A673 (cell line): Measurements from ENCODE around the gene TXNDC16. TPM values are rescaled to one million over a fixed set of nuclear protein-coding genes. Genes with fewer than 3 reads are reported as not detected.

ENCODE experiments used
- BruUV-seq: library from RNA; stranded (reverse); fragments of 400-500 nt; replicated peaks from 2 replicates; lab custom pipeline; 2021; lab: Mats Ljungman, UMichigan
- CTCF ChIA-PET: fragments of 300-600 bp; sonication (Branson Sonifier 250); formaldehyde crosslinking; loops from one replicate; lab custom pipeline; 2022; ENCODE audit warnings: antibody characterized with exemption; lab: Charles Lee
- POLR2A ChIA-PET: fragments of 300-600 bp; sonication (Branson Sonifier 250); formaldehyde crosslinking; loops from one replicate; lab custom pipeline; 2022; ENCODE audit warnings: antibody characterized with exemption; ENCODE audit not compliant: low non-redundant PET; lab: Charles Lee
- DNase-seq: peaks from one replicate; pipeline ENCODE4 v3.0.0-alpha.2; 2015; ENCODE audit warnings: low spot score
- H3K27ac ChIP-seq: fragments of 200-600 bp; sonication (generic); 2 replicates; pipeline ENCODE4 v1.5.1; 2016; ENCODE audit warnings: mixed run types, low read depth, mild to moderate bottlenecking, mixed read lengths, antibody characterized with exemption, low read length; ENCODE audit not compliant: poor library complexity, severe bottlenecking
- H3K27me3 ChIP-seq: fragments of 200-600 bp; sonication (generic); replicated peaks from 2 replicates; pipeline ENCODE4 v1.6.1; 2017; ENCODE audit warnings: mixed run types, low read depth, mild to moderate bottlenecking, mixed read lengths, antibody characterized with exemption, low read length; ENCODE audit not compliant: insufficient read depth, poor library complexity
- H3K36me3 ChIP-seq: fragments of 200-600 bp; sonication (generic); 2 replicates; pipeline ENCODE4 v1.6.1; 2016; ENCODE audit warnings: mixed run types, mild to moderate bottlenecking, mixed read lengths, antibody characterized with exemption, low read length; ENCODE audit not compliant: insufficient read depth, poor library complexity, severe bottlenecking
- H3K4me1 ChIP-seq: fragments of 200-600 bp; sonication (generic); 2 replicates; pipeline ENCODE4 v1.6.1; 2017; ENCODE audit warnings: mixed run types, mild to moderate bottlenecking, mixed read lengths, antibody characterized with exemption, low read length; ENCODE audit not compliant: insufficient read depth, poor library complexity, severe bottlenecking
- H3K4me3 ChIP-seq: fragments of 200-600 bp; sonication (generic); 2 replicates; pipeline ENCODE4 v1.5.1; 2016; ENCODE audit warnings: low read depth, mixed run types, mild to moderate bottlenecking, mixed read lengths, low read length; ENCODE audit not compliant: poor library complexity, severe bottlenecking
- H3K9me3 ChIP-seq: fragments of 200-600 bp; sonication (generic); 2 replicates; pipeline ENCODE4 v1.6.1; 2016; ENCODE audit warnings: mixed run types, low read depth, mild to moderate bottlenecking, mixed read lengths, antibody characterized with exemption, low read length; ENCODE audit not compliant: poor library complexity, severe bottlenecking
- EZH2 ChIP-seq: fragments of 200-600 bp; sonication (generic); IDR thresholded peaks from 2 replicates; pipeline ENCODE4 v1.6.1; 2017; ENCODE audit warnings: borderline replicate concordance, low read depth, mild to moderate bottlenecking, mixed read lengths, antibody characterized with exemption, low read length; ENCODE audit not compliant: poor library complexity, severe bottlenecking
- intact Hi-C: fragments of 100-400 bp; cut with micrococcal nuclease; formaldehyde crosslinking; loops from one replicate; pipeline ENCODE4 v1.10.0; 2022; ENCODE audit not compliant: unreplicated experiment
- total RNA-seq: library from RNA; stranded (reverse); gene quantifications from 2 replicates; pipeline ENCODE4 v1.2.3, GENCODE V29; 2021
- TF ChIP-seq, protein P1 (sequence below): fragments of 300-800, 200-600 bp; sonication (generic); conservative IDR thresholded peaks from 2 replicates; pipeline ENCODE4 v1.5.1; 2017; ENCODE audit warnings: low read depth, mild to moderate bottlenecking, antibody characterized with exemption, low read length, moderate library complexity, mixed read lengths

Gene TXNDC16
- total RNA-seq, 1 experiment from 2014 or later, result 4.8 TPM

DNA sequence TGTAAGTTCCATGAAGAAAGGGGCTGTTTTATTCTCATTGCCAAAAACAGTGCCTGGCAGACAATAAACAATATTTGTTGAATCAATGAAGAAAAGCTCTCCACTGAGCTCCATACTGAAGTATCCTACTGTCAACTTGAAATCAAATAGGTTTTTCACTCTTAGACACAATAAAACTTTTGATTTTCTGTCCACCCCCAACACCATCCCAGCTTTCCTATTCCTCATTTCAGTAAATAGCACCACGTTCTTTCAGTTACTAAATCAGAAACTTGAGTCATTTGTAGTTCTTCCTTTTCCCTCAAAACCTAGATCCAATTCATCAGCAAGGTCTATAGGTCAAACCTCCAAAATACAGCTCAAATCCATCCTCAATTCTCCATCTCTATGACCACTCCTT is 124.8 kb downstream of the TXNDC16 start:
- Histone ChIP-seq H3K4me3 (no peak overlapping the region), H3K9me3 (no peaks in the 10 kb centered on the region), H3K36me3 (no peaks in the 10 kb centered on the region), H3K27me3 (no peaks in the 10 kb centered on the region), H3K27ac (no peak overlapping the region), H3K4me1 (no peaks in the 10 kb centered on the region)
- ChIA-PET CTCF (no interaction called here), POLR2A (interaction anchor here (0.6 kb wide), 1 partner anchor 364 kb away, joined by 3 read pairs; no protein-coding TSS in a partner anchor)
- DNase-seq, result no peak
- TF ChIP-seq, protein P1, sequence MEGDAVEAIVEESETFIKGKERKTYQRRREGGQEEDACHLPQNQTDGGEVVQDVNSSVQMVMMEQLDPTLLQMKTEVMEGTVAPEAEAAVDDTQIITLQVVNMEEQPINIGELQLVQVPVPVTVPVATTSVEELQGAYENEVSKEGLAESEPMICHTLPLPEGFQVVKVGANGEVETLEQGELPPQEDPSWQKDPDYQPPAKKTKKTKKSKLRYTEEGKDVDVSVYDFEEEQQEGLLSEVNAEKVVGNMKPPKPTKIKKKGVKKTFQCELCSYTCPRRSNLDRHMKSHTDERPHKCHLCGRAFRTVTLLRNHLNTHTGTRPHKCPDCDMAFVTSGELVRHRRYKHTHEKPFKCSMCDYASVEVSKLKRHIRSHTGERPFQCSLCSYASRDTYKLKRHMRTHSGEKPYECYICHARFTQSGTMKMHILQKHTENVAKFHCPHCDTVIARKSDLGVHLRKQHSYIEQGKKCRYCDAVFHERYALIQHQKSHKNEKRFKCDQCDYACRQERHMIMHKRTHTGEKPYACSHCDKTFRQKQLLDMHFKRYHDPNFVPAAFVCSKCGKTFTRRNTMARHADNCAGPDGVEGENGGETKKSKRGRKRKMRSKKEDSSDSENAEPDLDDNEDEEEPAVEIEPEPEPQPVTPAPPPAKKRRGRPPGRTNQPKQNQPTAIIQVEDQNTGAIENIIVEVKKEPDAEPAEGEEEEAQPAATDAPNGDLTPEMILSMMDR, result no peak
- TF ChIP-seq EZH2, result no peak
- BruUV-seq, result no TSS peak
- intact Hi-C loops, result no loop called here

DNA sequence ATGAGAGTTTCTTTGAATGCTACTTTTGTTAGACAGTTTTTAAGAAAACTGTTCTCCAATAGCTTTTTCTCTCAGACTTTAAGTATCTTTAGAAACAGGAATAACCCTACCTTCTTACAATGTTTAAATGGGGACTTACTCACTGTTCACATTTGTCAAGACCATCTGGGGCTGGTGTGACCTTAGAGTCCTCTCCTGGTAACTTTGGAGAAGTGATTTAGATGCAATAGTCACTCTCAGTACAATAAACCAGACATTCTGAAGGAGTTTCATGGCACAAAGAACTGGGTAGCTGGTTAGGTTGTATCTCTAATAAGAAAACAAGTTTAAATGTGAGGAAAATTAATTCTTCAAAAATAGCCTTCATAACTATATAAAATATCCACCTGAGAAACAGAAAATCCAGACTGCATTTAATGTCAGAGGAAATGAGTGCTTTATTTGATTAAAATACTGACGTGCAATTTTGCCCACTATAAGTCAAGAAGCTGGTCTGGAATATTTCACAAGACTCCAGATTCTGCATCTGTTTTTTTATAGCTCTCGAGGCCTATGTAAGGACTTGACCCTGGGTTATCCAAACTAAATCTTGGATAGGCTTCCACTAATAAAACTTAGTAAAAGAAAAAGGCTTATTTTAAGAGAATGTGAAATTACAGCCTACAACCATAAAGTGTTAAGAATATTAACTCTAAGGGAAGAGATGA is 129.5 kb downstream of the TXNDC16 start:
- no peaks in the 10 kb centered on the region for H3K4me1 ChIP-seq
- CTCF ChIA-PET, result no interaction called here
- TF ChIP-seq, protein P1, result no peak
- no peak for TF ChIP-seq EZH2
- no peaks in the 10 kb centered on the region for H3K9me3 ChIP-seq
- H3K36me3 ChIP-seq, result no peaks in the 10 kb centered on the region
- H3K27ac ChIP-seq, result no peak overlapping the region
- intact Hi-C loops, result no loop called here
- no peak for DNase-seq
- no peaks in the 10 kb centered on the region for H3K27me3 ChIP-seq
- POLR2A ChIA-PET, result no interaction called here
- no TSS peak for BruUV-seq
- H3K4me3 ChIP-seq, result no peak overlapping the region

DNA sequence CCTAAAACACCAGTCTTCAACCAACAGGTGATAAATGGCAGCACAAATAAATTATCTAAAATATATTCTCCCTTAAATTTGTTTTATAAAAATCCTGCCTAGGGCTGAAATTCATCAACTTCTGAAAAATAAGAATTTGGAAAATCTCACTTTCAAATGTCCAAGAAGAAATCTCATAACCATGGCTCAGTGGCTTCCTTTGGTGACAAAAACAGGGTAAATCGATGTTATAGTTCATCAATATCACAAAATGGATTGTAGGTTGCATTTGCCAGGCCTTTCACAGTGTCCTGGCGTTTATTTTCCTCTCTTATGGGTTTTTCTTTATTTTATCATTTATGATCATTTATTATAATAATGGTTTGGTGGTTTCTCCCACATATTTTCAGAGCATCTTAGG is 135.2 kb downstream of the TXNDC16 start:
- TF ChIP-seq EZH2, result no peak
- TF ChIP-seq, protein P1, result no peak
- Histone ChIP-seq H3K9me3 (no peaks in the 10 kb centered on the region), H3K4me3 (no peak overlapping the region), H3K4me1 (no peaks in the 10 kb centered on the region), H3K27ac (no peak overlapping the region), H3K27me3 (no peaks in the 10 kb centered on the region), H3K36me3 (no peaks in the 10 kb centered on the region)
- BruUV-seq, result no TSS peak
- no peak for DNase-seq
- ChIA-PET CTCF (no interaction called here), POLR2A (no interaction called here)
- intact Hi-C loops, result no loop called here
